Nephron progenitor cell (in vitro differentiated cells): Measurements from ENCODE around the gene CLK3.

Experiments used
- DNase-seq: peaks from one replicate; pipeline ENCODE4 v3.0.0; 2021
- H3K27ac Mint-ChIP-seq: 2 replicates; pipeline ENCODE4 v1.8.0; 2021; ENCODE audit warnings: mild to moderate bottlenecking, moderate library complexity, mixed read lengths
- H3K27me3 Mint-ChIP-seq: 2 replicates; pipeline ENCODE4 v1.8.0; 2021; ENCODE audit warnings: mild to moderate bottlenecking, low read depth, mixed read lengths; ENCODE audit not compliant: poor library complexity
- H3K36me3 Mint-ChIP-seq: 2 replicates; pipeline ENCODE4 v1.8.0; 2021; ENCODE audit warnings: low read depth, mixed read lengths
- H3K4me1 Mint-ChIP-seq: 2 replicates; pipeline ENCODE4 v1.8.0; 2021; ENCODE audit warnings: mixed read lengths
- H3K4me3 Mint-ChIP-seq: 2 replicates; pipeline ENCODE4 v1.8.0; 2021; ENCODE audit warnings: mild to moderate bottlenecking, moderate library complexity, mixed read lengths
- H3K9me3 Mint-ChIP-seq: 2 replicates; pipeline ENCODE4 v1.8.0; 2021; ENCODE audit warnings: mild to moderate bottlenecking, moderate library complexity, mixed read lengths
- CTCF ChIP-seq: fragments of 200-600 bp; sonication (generic); IDR thresholded peaks from 2 replicates; pipeline ENCODE4 v1.5.0; 2021; ENCODE audit warnings: antibody characterized with exemption

The CLK3 gene

GRCh38 chr15:74605795-74606150 lies 9.9 kb upstream of the CLK3 start:
- H3K36me3 Mint-ChIP-seq = no peaks in the 10 kb centered on the region
- DNase-seq = no peak

GRCh38 chr15:74608786-74609185 lies 6.8 kb upstream of the CLK3 start:
- peaks cover 4% of the 10 kb centered on the region for H3K27me3 Mint-ChIP-seq
- H3K27ac Mint-ChIP-seq = peak overlapping the region; percentile 79
- H3K4me3 Mint-ChIP-seq = no peak overlapping the region
- H3K9me3 Mint-ChIP-seq = no peaks in the 10 kb centered on the region
- DNase-seq = no peak
- TF ChIP-seq CTCF = no peak
- peaks cover 32% of the 10 kb centered on the region for H3K4me1 Mint-ChIP-seq
- no peaks in the 10 kb centered on the region for H3K36me3 Mint-ChIP-seq

More at GRCh38 chr15:74605795-74606150, 9.9 kb upstream of the CLK3 start:
- Mint-ChIP-seq H3K9me3 (no peaks in the 10 kb centered on the region), H3K27ac (no peak overlapping the region), H3K27me3 (peaks cover 4% of the 10 kb centered on the region), H3K4me3 (no peak overlapping the region), H3K4me1 (peaks cover 28% of the 10 kb centered on the region)
- TF ChIP-seq CTCF = no peak

GRCh38 chr15:74609938-74610301 lies 5.7 kb upstream of the CLK3 start:
- TF ChIP-seq CTCF = no peak
- no peaks in the 10 kb centered on the region for H3K9me3 Mint-ChIP-seq
- H3K4me3 Mint-ChIP-seq = no peak overlapping the region
- H3K27me3 Mint-ChIP-seq = peaks cover 4% of the 10 kb centered on the region
- H3K27ac Mint-ChIP-seq = no peak overlapping the region
- peaks cover 36% of the 10 kb centered on the region for H3K4me1 Mint-ChIP-seq
- DNase-seq = no peak
- no peaks in the 10 kb centered on the region for H3K36me3 Mint-ChIP-seq

GRCh38 chr15:74610302-74610951 lies 5.2 kb upstream of the CLK3 start:
- H3K27me3 Mint-ChIP-seq = peaks cover 4% of the 10 kb centered on the region
- H3K4me1 Mint-ChIP-seq = peaks cover 36% of the 10 kb centered on the region
- no peak overlapping the region for H3K4me3 Mint-ChIP-seq
- no peak for DNase-seq
- no peaks in the 10 kb centered on the region for H3K9me3 Mint-ChIP-seq
- no peak overlapping the region for H3K27ac Mint-ChIP-seq
- TF ChIP-seq CTCF = no peak
- H3K36me3 Mint-ChIP-seq = no peaks in the 10 kb centered on the region

- no peaks in the 10 kb centered on the region for H3K27me3 Mint-ChIP-seq
- no peak for TF ChIP-seq CTCF
- H3K4me3 Mint-ChIP-seq = no peak overlapping the region
- H3K27ac Mint-ChIP-seq = no peak overlapping the region
- peaks cover 37% of the 10 kb centered on the region for H3K4me1 Mint-ChIP-seq
- no peak for DNase-seq
- no peaks in the 10 kb centered on the region for H3K36me3 Mint-ChIP-seq
- H3K9me3 Mint-ChIP-seq = no peaks in the 10 kb centered on the region
Measured at GRCh38 chr15:74611341-74611740, 4.3 kb upstream of the CLK3 start.

GRCh38 chr15:74611834-74612233 lies 3.8 kb upstream of the CLK3 start:
- Mint-ChIP-seq H3K36me3 (no peaks in the 10 kb centered on the region), H3K27me3 (no peaks in the 10 kb centered on the region), H3K9me3 (no peaks in the 10 kb centered on the region), H3K4me1 (peaks cover 42% of the 10 kb centered on the region), H3K27ac (no peak overlapping the region), H3K4me3 (no peak overlapping the region)
- TF ChIP-seq CTCF = no peak
- DNase-seq = no peak
